Smooth muscle cell (in vitro differentiated cells): Measurements from ENCODE around the gene TUBB8B. TPM values are rescaled to one million over a fixed set of nuclear protein-coding genes. Genes with fewer than 3 reads are reported as not detected.
"Not testable (repeated sequence)": the region's sequence is repeated elsewhere in the genome, so short reads cannot be mapped to it uniquely, and the experiment has no call there.

Experiments used
- DNase-seq: peaks from one replicate; lab custom pipeline; 2025; ENCODE audit not compliant: unreplicated experiment; lab: John Stamatoyannopoulos, UW
- H2AFZ ChIP-seq: fragments of 200-600 bp; sonication (generic); 2 replicates; pipeline ENCODE4 v1.6.0; 2016; ENCODE audit warnings: antibody characterized with exemption, low read depth, mild to moderate bottlenecking
- H3F3A ChIP-seq: fragments of 200-600 bp; sonication (generic); 2 replicates; pipeline ENCODE4 v1.6.0; 2017; ENCODE audit warnings: antibody characterized with exemption, low read depth
- H3K27ac ChIP-seq: fragments of 200-600 bp; sonication (generic); 2 replicates; pipeline ENCODE4 v1.5.1; 2016; ENCODE audit warnings: low read depth, mild to moderate bottlenecking
- H3K27me3 ChIP-seq: fragments of 200-600 bp; sonication (generic); 2 replicates; pipeline ENCODE4 v1.6.1; 2016; ENCODE audit warnings: low read depth, mild to moderate bottlenecking
- H3K36me3 ChIP-seq: fragments of 200-600 bp; sonication (generic); 2 replicates; pipeline ENCODE4 v1.5.1; 2016; ENCODE audit warnings: low read depth
- H3K4me1 ChIP-seq: fragments of 200-600 bp; sonication (generic); 2 replicates; pipeline ENCODE4 v1.5.1; 2016; ENCODE audit warnings: low read depth
- H3K4me2 ChIP-seq: fragments of 200-600 bp; sonication (generic); 2 replicates; pipeline ENCODE4 v1.6.0; 2016; ENCODE audit warnings: mild to moderate bottlenecking
- H3K4me3 ChIP-seq: fragments of 200-600 bp; sonication (generic); 2 replicates; pipeline ENCODE4 v1.5.1; 2016; ENCODE audit warnings: mild to moderate bottlenecking
- H3K79me2 ChIP-seq: fragments of 200-600 bp; sonication (generic); 2 replicates; pipeline ENCODE4 v1.6.0; 2016; ENCODE audit warnings: low read depth, mild to moderate bottlenecking
- H3K9ac ChIP-seq: fragments of 200-600 bp; sonication (generic); 2 replicates; pipeline ENCODE4 v1.6.0; 2016; ENCODE audit warnings: low read depth
- H3K9me3 ChIP-seq: fragments of 200-600 bp; sonication (generic); replicated peaks from 2 replicates; pipeline ENCODE4 v1.5.1; 2016; ENCODE audit warnings: low read depth
- H4K20me1 ChIP-seq: fragments of 200-600 bp; sonication (generic); 2 replicates; pipeline ENCODE4 v1.6.0; 2016; ENCODE audit warnings: low read depth
- WGBS: methylation state at CpG from one replicate; pipeline ENCODE4 v1.1.7; 2016; ENCODE audit warnings: low lambda C conversion rate; 5-methylcytosine and 5-hydroxymethylcytosine counted together
- polyA plus RNA-seq: library from polyadenylated mRNA; unstranded; fragments of >200 nt; fragmentation: Nextera tagmentation; extraction: Ambion mirVana; gene quantifications from 2 replicates; pipeline ENCODE4 v1.2.1, GENCODE V29; 2016
- total RNA-seq: library from RNA; depleted of rRNA; stranded (reverse); fragments of >200 nt; gene quantifications from 2 replicates; pipeline ENCODE4 v1.2.3, GENCODE V29; 2014

TUBB8B gene
- total and polyA plus RNA-seq, 2 experiments from 2014 or later, result 0.21 TPM; not detected in 1

DNA sequence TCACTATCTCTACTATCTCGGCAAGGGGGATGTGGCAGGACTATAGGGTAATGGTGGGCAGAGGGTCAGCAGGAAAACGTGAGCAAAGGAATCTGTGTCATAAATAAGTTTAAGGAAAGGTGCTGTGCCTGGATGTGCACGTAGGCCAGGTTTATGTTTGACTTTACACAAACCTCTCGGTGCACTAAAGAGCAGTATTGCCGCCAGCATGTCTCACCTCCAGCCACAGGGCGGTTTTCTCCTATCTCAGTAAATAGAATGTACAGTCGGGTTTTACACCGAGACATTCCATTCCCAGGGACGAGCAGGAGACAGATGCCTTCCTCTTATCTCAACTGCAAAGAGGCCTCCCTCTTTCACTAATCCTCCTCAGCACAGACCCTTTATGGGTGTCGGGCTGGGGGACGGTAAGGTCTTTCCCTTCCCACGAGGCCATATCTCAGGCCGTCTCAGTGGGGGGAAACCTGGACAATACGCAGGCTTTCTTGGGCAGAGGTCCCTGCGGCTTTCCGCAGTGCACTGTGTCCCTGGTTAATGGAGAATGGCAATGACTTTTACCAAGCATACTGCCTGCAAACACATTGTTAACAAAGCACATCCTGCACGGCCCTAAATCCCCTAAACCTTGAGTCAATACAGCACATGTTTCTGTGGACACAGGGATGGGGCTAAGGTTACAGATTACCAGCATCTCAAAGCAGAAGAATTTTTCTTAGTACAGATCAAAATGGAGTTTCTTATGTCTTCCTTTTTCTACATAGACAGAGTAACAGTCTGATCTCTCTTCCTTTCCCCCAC is 41.2 kb upstream of the TUBB8B start:
- not testable (repeated sequence) for H3K36me3 ChIP-seq, DNase-seq, H4K20me1 ChIP-seq, H3K4me2 ChIP-seq, H3K9ac ChIP-seq, H3K27me3 ChIP-seq, H3K9me3 ChIP-seq, H3K27ac ChIP-seq, H3K4me3 ChIP-seq, H2AFZ ChIP-seq, H3F3A ChIP-seq, H3K79me2 ChIP-seq, H3K4me1 ChIP-seq
- WGBS, result 75% methylated on average over 17 of the region's 17 CpGs

DNA sequence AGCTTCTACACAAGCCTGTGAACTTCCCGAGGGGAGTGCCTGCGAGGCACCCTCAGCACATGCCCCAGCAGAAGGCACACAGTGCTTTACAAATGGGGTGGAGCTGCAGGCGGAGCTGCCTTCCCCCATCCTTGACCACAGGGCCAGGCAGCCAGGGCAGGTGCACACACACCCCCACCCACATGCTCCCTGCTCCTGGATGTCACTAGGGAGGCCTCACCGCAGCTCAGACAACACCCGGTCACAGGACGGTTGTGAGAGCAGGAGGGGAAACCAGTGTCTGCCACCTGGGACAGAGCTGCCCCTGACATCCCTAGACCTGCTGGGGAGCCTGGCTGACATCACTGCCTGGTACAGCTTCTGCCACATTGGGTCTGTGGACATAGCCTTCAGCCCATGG is 39.7 kb upstream of the TUBB8B start:
- H3K27ac ChIP-seq, H3K36me3 ChIP-seq, H3K4me3 ChIP-seq, H3K27me3 ChIP-seq, H3K4me2 ChIP-seq, H3K4me1 ChIP-seq, H3K79me2 ChIP-seq, H3K9ac ChIP-seq, H2AFZ ChIP-seq, H3F3A ChIP-seq, DNase-seq, H4K20me1 ChIP-seq, H3K9me3 ChIP-seq: not testable (repeated sequence)
- 92% methylated on average over 6 of the region's 6 CpGs for WGBS

DNA sequence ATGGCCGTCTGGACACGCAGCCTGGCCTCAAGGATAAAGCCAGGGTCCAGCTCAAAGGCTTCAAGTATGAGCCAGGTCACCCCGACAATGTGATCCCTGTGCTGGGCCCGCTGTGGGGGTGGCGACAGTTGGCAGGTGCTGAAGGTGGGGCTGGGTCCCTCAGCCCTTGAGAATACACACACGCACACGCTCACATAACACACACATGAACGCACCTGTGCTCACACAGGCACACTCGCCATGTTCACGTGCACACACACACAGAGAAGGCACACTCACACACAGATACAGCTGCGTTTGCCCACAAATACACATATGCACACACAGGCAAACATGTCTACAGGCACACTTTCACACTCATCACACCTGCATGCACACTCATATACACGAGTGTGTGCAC is 35.4 kb upstream of the TUBB8B start:
- not testable (repeated sequence) for H3K27ac ChIP-seq, H3K4me3 ChIP-seq, H3K4me2 ChIP-seq

DNA sequence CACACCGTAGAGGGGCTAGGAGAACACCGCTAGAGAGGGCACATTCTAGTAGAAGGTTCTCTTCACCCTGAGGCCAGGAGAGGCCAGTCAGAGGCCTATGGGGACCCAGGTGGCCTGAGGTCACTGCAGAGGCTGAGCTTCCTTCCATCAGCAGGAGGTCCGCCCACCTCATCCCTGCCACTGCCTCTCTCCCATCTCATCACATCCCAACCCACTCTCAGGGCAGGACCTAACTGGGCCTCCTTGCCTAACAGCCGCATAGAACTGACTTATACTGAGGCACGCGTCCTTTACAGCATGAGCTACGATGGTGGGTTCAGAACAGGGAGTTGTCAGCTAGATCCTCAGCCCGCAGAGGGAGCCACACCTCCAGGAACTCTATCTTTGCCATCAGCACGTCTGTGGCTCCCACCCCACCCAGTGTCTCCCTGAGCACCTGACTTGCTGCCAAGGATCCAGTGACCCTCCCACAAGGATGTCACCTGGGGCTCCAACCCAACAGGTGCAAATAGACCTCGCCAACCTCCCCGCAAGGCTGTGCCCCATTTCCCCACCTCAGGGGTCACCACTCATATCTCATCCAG is 33.3 kb upstream of the TUBB8B start:
- not testable (repeated sequence) for H3K4me2 ChIP-seq, H3K4me1 ChIP-seq, H3K9ac ChIP-seq, H3F3A ChIP-seq, H2AFZ ChIP-seq, H4K20me1 ChIP-seq, H3K36me3 ChIP-seq, H3K27me3 ChIP-seq, DNase-seq, H3K9me3 ChIP-seq, H3K4me3 ChIP-seq, H3K27ac ChIP-seq, H3K79me2 ChIP-seq
- WGBS, result 87% methylated on average over 11 of the region's 11 CpGs

More for the DNA sequence above, 35.4 kb upstream of the TUBB8B start:
- not testable (repeated sequence) for H3K4me1 ChIP-seq, DNase-seq, H3K36me3 ChIP-seq, H2AFZ ChIP-seq, H3K27me3 ChIP-seq, H3K79me2 ChIP-seq, H3F3A ChIP-seq, H3K9me3 ChIP-seq, H4K20me1 ChIP-seq, H3K9ac ChIP-seq
- 78% methylated on average over 9 of the region's 12 CpGs for WGBS

DNA sequence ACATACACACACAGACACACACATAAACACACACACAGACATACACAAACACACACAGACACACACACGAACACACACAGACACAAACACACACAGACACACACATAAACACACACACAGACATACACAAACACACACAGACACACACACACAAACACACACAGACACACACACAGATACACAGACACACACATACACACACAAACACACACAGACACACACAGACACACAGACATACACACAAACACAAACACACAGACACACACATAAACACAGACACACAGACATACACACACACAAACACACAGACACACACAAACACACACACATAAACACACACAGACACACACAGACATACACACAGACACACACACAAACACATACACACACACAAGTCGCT is 31.5 kb upstream of the TUBB8B start:
- not testable (repeated sequence) for H2AFZ ChIP-seq, H3F3A ChIP-seq, H3K9ac ChIP-seq, H3K9me3 ChIP-seq, H4K20me1 ChIP-seq, H3K79me2 ChIP-seq, H3K4me2 ChIP-seq, H3K27ac ChIP-seq, H3K27me3 ChIP-seq, H3K36me3 ChIP-seq, H3K4me3 ChIP-seq, DNase-seq, H3K4me1 ChIP-seq
- WGBS, result 69% methylated on average over 1 of the region's 2 CpGs

DNA sequence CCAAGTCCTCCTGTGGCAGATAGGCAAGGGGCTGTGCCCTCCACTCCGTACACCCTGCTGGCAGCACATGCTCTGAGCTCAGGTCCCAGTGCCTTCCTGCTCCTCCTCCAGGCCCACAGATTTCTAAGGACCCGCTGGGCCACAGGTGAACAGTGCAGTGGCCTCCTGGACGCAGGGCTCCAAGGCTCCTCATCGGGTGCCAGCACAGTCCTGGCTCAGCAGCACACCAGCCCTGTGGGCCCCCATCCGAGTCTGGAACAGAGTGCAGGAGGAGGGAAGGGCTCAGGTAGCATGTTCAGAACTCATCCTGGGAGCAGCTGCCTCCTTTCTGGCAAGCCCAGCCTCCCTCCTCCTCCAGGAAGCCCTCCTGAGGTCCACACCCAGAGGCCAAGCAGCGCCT is 30.8 kb upstream of the TUBB8B start:
- not testable (repeated sequence) for H3F3A ChIP-seq
- WGBS, result 79% methylated on average over 6 of the region's 6 CpGs

DNA sequence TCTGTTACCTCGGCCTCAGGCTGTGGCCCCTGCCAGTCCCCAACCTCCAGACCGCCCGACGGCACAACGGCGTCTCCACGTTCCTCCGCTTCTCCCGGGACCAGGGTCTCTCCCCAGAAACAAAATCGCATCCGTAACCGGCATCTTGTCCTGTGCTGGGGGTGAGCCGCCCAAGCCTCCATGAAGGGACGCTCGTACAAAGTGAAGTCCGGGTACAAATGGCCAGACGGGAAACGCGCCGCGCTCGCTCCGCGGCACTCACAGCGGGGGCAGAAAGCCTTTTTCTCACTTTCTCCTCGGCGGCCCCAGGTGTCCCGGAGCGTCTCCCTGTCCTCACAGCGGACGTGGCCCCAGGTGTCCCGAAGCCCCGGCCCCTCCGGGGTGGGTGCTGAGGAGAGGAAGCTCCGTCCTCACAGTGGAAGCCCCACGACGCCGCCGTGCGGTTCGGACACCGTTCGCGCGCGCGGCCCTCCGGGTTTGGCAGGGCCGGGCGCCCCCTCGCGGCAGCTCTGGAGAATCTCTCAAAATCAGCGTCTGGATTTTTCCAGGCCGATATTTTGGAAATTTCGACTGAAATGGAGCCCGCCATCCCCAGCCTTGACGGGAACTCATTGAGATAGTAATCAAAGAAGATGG is 26.2 kb upstream of the TUBB8B start:
- not testable (repeated sequence) for DNase-seq, H4K20me1 ChIP-seq
- peak overlapping the region; percentile 34 for H3K4me3 ChIP-seq

More for the DNA sequence above, 30.8 kb upstream of the TUBB8B start:
- not testable (repeated sequence) for H3K4me2 ChIP-seq, H3K9ac ChIP-seq, H3K36me3 ChIP-seq, H3K79me2 ChIP-seq, H3K27me3 ChIP-seq, H3K9me3 ChIP-seq, H2AFZ ChIP-seq, H4K20me1 ChIP-seq, H3K4me1 ChIP-seq, H3K4me3 ChIP-seq, H3K27ac ChIP-seq, DNase-seq

DNA sequence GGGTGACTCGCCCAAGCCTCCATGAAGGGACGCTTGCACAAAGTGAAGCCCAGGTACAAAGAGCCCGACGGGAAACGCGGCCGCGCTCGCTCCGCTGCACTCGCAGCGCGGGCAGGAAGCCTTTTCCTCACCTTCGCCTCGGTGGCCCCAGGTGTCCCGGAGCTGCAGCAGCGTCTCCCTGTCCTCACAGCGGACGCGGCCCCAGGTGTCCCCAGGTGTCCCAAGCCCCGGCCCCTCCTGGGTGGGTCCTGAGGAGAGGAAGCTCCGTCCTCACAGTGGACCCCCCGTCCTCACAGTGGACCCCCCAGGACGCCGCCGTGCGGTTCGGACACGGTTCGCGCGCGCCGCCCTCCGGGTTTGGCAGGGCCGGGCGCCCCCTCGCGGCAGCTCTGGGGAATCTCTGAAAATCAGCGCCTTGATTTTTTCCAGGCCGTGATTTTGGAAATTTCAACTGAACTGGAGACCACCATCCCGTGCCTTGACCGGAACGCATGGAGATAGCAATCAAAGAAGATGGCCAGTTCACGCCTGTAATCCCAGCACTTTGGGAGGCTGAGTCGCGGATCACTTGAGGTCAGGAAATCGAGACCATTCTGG is 23.9 kb upstream of the TUBB8B start:
- not testable (repeated sequence) for H4K20me1 ChIP-seq, H3K79me2 ChIP-seq, DNase-seq, H3K9me3 ChIP-seq, H3F3A ChIP-seq, H3K4me1 ChIP-seq, H3K4me2 ChIP-seq, H3K27me3 ChIP-seq, H3K4me3 ChIP-seq, H2AFZ ChIP-seq, H3K9ac ChIP-seq, H3K36me3 ChIP-seq, H3K27ac ChIP-seq
- WGBS, result 90% methylated on average over 44 of the region's 48 CpGs

More for the DNA sequence above, 26.2 kb upstream of the TUBB8B start:
- H3K27me3 ChIP-seq, H3K79me2 ChIP-seq, H3K4me2 ChIP-seq, H3K9ac ChIP-seq, H3F3A ChIP-seq, H3K36me3 ChIP-seq, H3K4me1 ChIP-seq, H3K27ac ChIP-seq, H2AFZ ChIP-seq, H3K9me3 ChIP-seq: not testable (repeated sequence)
- 95% methylated on average over 57 of the region's 57 CpGs for WGBS
